GM19238 (cell line): ENCODE data around the gene NR2F6.
"Not testable (repeated sequence)": the region's sequence is repeated elsewhere in the genome, so short reads cannot be mapped to it uniquely, and the experiment has no call there.

Experiments
- DNase-seq: peaks from one replicate; pipeline ENCODE4 v3.0.0; 2011; ENCODE audit warnings: low spot score; ENCODE audit not compliant: insufficient read length

The NR2F6 gene

GRCh38 chr19:17245535-17245984 lies at the start of gene NR2F6:
Gene NR2F6 (minus strand): TSS chr19:17245919. CDS start chr19:17245220, 699 bp downstream.
- peak; percentile 63 for DNase-seq

- no peak for DNase-seq
Measured at GRCh38 chr19:17294051-17294891, 48.6 kb upstream of the NR2F6 start.

- DNase-seq = no peak
Measured at GRCh38 chr19:17293605-17294004, 47.9 kb upstream of the NR2F6 start.

GRCh38 chr19:17292301-17293074 lies 46.8 kb upstream of the NR2F6 start:
- peak; percentile 97 for DNase-seq

- DNase-seq = peak; percentile 93
Measured at GRCh38 chr19:17289489-17289888, 43.8 kb upstream of the NR2F6 start.

- DNase-seq = no peak
Measured at GRCh38 chr19:17286752-17287151, 41.0 kb upstream of the NR2F6 start.

GRCh38 chr19:17286263-17286662 lies 40.5 kb upstream of the NR2F6 start:
- no peak for DNase-seq

- DNase-seq = no peak
Measured at GRCh38 chr19:17285415-17286135, 39.9 kb upstream of the NR2F6 start.

- DNase-seq = no peak
Measured at GRCh38 chr19:17283504-17283996, 37.8 kb upstream of the NR2F6 start.

- DNase-seq = peak; percentile 80
Measured at GRCh38 chr19:17282488-17283125, 36.9 kb upstream of the NR2F6 start.

GRCh38 chr19:17281391-17282304 lies 35.9 kb upstream of the NR2F6 start, which contains the start of gene ANKLE1:
Gene ANKLE1 (plus strand): TSS chr19:17281901. CDS start chr19:17281921, 20 bp downstream.
- peak; percentile 56 for DNase-seq

GRCh38 chr19:17279436-17279835 lies 33.7 kb upstream of the NR2F6 start:
- DNase-seq = no peak

- DNase-seq = no peak
Measured at GRCh38 chr19:17275441-17276175, 29.9 kb upstream of the NR2F6 start.

- not testable (repeated sequence) for DNase-seq
Measured at GRCh38 chr19:17274892-17275291, 29.2 kb upstream of the NR2F6 start.

- DNase-seq = no peak
Measured at GRCh38 chr19:17268754-17269153, 23.0 kb upstream of the NR2F6 start.

- peak; percentile 98 for DNase-seq
Measured at GRCh38 chr19:17266975-17267788, 21.5 kb upstream of the NR2F6 start, which contains the start of gene BABAM1. Gene BABAM1 (plus strand): TSS chr19:17267443. CDS start chr19:17268807, 1,364 bp downstream.

- DNase-seq = no peak
Measured at GRCh38 chr19:17266589-17266974, 20.9 kb upstream of the NR2F6 start.

- no peak for DNase-seq
Measured at GRCh38 chr19:17266026-17266425, 20.3 kb upstream of the NR2F6 start.
